ENCODE data around the gene DEUP1.
"Not testable (repeated sequence)": the region's sequence is repeated elsewhere in the genome, so short reads cannot be mapped to it uniquely, and the experiment has no call there.

DEUP1 gene, protein sequence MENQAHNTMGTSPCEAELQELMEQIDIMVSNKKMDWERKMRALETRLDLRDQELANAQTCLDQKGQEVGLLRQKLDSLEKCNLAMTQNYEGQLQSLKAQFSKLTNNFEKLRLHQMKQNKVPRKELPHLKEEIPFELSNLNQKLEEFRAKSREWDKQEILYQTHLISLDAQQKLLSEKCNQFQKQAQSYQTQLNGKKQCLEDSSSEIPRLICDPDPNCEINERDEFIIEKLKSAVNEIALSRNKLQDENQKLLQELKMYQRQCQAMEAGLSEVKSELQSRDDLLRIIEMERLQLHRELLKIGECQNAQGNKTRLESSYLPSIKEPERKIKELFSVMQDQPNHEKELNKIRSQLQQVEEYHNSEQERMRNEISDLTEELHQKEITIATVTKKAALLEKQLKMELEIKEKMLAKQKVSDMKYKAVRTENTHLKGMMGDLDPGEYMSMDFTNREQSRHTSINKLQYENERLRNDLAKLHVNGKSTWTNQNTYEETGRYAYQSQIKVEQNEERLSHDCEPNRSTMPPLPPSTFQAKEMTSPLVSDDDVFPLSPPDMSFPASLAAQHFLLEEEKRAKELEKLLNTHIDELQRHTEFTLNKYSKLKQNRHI
- 0 to 0.04 reads per million in 2 experiments for total RNA-seq

DNA sequence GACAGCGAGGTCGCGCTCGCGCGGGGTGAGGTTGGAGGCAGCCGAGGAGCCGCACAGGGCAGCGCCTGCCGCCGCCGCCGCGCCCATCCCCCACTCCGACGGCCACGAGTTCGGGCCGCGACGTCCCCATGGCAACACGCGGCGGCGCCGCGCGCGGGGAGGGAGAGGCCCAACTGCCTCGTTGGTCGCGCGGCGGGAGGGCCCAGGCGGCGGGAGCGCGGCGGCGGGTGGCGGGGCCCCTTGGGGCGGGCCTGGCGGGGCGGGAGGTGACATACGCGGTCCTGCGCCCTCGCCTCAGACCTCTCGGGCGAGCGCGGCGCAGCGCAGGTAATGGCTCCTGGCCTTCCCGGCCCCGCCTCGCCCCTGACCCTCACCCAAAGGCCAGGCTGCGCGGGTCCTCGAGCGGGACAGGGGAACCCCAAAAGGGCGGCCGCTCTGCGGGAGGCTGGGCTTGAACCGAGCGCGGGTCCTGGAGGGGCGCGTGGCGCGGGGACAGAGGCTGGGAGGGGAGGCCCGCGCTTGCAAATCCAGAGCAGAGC lies at the start of gene DEUP1:
Gene DEUP1 (plus strand): TSS at position 297 of the 539 bp plus-strand sequence. CDS start 1,518 bp downstream, outside the sequence.
- no peak for DNase-seq (ENCODE audit: low read depth)

DNA sequence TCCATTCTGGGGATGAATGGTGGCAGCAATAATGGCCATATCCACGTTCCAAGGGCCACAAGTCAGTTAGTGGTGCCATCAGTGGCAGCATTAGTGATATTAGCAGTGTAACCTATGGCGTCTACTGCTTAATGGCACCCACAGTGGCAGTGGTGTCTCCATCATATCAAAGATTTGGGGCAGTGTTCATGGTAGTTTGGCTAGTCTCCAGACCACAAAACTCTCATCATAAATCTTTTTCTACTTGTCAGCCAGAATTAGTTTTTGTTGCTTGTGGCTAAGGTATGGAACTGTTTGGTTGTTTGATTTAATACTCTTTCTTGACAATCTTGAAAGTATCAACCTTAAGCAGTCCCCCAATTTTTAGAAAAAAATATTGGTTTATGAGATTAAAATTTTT lies 45.1 kb upstream of the DEUP1 start:
- no peak for DNase-seq (ENCODE audit: low read depth)

DNA sequence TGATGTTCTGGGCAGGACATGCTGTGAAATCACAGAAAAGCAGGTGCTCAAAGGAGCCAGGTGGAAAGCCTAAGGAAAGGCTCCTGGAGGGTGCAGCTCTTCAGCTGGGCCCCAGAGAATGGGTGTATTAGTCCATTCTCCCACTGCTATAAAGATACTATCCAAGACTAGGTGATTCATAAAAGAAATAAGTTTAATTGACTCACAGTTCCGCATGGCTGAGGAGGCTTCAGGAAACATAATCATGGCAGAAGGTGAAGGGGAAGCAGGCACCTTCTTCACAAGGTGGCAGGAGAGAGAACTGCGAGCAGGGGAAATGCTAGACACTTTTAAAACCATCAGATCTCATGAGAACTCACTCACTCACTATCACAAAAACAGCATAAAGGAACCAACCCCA lies 43.1 kb upstream of the DEUP1 start:
- DNase-seq (ENCODE audit: low read depth), result no peak

DNA sequence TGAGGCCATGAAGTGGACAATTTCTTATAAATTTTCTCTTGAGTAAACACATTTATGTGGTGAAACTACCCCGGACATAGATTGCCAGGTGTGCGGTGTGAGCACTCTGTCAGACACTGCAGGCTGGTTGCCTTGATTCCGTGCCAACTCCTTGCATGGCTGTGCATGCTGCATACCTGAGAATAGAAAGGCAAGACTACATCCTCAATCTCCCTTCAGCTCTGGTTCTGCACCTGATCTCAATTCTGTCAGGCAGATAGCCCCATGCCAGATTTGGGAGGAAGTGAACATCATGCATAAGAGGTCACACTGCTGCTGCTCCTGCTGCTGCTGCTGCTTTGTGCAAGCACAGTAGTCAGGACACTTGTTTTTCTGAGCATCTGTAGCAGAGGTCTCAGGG lies 42.5 kb upstream of the DEUP1 start:
- DNase-seq (ENCODE audit: low read depth), result no peak

DNA sequence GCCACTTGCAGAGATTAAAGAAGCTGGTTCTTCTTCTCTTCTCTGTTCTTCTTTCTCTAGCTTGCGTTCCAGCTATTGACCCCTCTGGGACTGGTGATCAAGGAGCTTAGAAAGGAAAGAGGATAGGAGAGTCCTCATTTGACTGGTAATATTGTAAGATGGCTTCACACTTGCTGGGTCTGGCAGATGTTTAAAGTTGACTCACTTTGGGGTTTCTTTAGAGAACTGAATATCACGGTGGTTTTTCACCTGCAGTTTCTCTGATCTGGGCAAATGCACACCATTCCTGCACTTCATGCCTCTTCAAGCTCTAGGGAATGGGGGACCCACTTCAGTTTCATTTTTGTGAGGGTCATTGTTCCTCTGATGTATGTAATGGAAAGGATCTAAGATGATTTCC lies 41.8 kb upstream of the DEUP1 start:
- no peak for DNase-seq (ENCODE audit: low read depth)

DNA sequence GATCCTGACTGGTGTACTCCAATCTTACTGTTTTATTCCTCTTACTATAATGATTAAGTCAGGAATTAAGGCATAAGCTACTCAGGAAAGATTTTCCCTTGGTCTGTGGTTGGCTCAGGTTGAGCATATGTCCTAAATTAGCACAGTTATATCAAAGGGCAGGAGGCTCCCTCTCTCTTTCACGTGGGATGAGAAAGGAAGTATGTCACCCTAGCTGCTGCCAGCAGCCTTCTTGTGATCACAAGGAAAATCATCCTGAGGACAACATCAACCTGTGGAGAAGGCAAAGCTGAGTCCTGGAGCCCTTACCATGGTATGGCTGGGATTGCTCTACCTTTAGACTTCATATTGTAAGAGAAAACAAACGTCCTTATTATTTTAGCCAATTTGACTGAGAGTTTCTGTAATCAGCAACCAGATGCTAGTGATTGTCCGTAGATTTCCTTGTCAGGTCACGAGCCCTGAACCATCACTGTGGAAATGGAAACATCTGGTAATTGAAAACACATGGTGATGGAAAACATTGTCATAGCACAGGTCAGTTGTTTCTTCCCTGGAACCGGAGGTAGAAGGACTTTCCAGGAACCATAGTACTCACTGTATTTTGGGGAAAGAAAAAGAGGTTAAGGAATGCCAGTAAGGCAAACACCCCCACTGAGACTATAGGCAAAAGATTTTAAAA lies 40.6 kb upstream of the DEUP1 start:
- no peak for DNase-seq (ENCODE audit: low read depth)

DNA sequence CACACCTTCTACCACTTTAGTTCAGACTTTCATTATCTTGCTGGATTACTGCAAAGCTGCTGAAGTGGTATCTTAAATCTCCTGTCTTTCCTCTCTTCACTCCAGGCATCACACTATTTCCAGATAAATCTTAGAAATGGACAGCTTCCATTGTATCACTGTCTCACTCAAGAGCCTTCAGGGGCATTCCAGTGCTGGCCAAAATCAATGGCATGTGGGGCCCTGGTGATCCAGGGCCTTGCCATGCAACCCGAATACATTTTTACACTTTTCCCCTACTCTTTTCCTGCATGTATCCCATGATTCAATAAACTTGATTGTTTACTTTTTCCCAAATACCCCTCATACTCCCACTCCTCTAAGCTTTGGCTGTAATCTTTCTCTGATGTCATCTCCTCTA lies 39.4 kb upstream of the DEUP1 start:
- DNase-seq (ENCODE audit: low read depth), result no peak

DNA sequence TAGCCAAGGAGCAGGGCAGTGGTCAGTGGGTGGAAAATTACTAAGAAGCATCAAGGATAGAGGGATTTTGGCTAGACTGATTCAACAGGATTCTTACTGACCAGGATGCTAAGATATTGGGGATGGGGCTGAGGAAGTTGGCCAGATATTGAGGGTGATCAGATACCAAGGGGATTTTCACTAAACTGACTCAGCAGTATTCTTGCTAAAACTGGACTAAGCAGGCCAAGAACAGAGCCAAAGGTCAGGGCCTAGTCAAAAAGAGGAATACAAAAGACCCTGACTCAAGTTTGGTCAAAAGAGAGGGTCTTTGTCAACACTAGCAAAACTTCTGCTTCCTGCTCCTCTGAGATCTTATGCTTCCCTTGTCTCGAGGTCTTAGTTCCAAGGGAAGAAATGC lies 38.6 kb upstream of the DEUP1 start:
- DNase-seq (ENCODE audit: low read depth), result no peak

DNA sequence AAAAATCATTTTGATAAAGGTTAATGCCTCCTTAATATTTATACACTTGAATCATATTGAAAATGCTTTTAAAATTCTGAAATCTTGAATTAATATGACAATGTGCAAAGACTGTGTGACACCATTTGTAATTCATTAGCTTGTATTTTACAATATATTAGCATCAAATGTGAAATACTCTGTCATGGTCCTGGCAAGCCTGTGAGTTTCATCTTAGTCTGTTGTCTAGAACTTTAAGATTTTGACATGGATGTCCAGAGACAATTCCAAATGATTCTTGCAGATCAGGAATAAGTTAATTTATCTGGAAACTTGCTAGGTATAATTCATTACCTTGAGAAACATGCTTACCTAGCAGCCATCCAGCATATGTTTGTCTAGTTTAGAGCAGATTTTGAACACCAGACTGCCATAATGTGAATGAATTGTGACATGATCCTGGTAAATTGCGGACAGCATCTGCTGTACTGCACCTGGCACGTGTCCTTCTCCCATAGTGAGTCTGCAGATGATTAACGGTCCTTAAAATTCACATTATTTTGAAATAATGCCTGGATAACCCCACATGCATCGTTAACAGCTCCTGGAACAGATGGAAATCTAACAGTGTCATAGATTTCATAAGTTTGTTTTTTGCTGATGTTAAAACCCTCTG lies 34.5 kb upstream of the DEUP1 start:
- no peak for DNase-seq (ENCODE audit: low read depth)

DNA sequence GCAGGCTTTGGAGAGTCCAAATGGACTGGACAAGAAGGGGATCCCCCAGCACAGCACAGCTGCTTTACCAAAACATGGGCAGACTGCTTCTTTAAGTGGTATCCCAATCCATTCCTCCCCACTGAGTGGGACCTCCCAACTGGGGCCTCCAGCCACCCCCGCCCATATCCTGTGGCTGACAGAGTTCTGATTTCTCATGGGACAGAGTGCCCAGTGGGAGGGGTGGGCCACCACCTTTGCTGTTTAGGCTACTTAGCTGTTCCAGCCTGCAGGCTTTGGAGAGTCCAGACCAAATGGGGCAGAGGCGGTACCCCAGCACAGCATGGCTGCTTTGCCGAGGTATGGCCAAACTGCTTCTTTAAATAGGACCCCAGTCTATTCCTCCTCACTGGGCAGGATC lies 26.9 kb upstream of the DEUP1 start:
- no peak for DNase-seq (ENCODE audit: low read depth)

DNA sequence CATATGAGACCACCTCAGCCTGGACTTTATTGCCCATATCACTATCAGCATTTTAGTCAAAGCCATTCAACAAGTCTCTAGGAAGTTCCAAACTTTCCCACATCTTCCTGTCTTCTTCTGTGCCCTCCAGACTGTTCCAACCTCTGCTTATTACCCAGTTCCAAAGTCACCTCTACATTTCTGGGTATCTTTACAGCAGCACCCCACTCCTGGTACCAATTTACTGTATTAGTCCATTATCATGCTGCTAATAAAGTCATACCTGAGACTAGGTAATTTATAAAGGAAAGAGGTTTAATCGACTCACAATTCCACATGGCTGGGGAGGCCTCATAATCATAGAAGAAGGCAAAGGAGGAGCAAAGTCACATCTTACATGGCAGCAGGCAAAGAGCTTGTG lies 16.1 kb upstream of the DEUP1 start:
- not testable (repeated sequence) for DNase-seq (ENCODE audit: low read depth)

DNA sequence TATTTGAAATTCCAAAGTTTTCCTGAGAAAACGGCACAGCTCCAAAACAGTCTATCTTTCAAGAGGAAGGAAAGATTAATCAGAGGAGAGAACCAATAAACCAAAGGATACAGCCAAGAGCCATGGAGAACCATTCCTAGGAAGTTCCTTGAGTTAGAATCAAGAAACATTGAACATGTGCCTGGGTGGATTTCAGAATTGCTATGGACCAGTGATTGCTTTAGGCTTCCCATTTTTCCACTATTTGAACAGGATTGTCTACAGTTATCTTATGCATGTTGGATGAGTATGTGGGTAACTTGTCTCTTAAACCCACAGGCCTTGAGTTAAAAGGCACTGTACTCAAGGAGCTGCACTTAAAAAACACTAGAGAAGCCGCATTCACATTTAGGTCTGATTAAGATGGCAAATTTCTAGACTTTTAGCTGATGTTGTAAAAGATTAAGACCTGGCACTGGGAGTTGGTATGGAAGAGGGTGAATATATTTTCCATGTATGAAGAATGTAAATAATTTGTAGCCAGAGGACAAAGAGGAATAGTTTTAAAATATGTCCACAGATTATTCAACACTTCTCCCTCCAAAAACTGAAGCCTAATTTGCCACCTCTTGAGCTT lies 11.2 kb upstream of the DEUP1 start:
- no peak for DNase-seq (ENCODE audit: low read depth)

DNA sequence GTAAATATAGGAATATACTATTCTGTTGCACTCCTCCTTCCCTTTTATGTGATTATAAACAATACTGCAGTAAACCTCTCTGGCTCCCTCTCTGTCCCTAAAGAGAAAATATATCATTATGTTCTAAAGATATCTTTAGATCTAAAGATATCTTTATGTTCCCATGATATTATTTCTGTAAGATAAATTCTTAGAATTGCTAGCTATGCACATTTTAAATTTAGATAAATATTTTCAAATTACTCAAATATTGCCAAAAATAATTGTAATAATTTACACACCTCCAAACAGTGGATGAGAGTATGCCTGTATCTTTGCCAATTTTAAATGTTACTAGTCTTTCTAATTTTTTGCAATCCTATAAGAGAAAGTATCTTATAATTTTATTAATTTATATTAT lies 10.3 kb upstream of the DEUP1 start:
- no peak for DNase-seq (ENCODE audit: low read depth)

DNA sequence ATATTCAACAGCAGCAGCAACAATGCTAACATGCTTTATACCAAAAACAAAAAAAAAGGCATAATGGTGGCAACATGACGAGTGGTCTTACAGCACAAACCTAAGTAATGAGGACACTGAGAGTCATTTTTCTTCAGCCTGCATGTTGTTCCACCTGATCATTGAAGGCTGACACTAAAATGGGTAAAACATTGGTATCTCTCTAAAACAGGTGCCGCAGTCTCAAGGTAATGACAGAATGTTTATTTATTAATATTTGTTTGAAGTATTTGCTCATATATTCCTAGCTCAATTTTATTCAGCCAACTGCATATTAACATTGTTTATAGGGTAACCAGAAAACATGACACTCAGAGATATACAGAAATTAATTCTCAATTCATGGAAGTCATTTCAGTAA lies 8.3 kb upstream of the DEUP1 start:
- DNase-seq (ENCODE audit: low read depth), result no peak

DNA sequence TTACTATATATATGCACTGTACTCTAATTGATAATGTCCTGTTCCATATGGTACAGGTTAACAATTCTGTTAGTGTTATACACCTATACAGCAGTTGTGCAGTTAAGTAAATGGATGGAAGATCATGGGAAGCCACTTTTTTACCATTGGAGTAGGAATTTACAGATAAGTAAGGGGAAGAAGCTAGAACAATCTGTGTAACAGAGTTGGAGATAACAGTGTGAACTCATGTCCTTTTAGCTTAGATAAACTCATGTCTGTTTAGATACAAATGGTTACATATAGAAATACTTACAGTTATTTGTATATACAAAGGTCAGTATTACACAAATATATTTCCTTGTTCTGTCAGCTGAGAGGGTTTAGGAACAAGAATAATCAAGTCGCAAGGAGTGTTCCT lies 6.8 kb upstream of the DEUP1 start:
- no peak for DNase-seq (ENCODE audit: low read depth)

DNA sequence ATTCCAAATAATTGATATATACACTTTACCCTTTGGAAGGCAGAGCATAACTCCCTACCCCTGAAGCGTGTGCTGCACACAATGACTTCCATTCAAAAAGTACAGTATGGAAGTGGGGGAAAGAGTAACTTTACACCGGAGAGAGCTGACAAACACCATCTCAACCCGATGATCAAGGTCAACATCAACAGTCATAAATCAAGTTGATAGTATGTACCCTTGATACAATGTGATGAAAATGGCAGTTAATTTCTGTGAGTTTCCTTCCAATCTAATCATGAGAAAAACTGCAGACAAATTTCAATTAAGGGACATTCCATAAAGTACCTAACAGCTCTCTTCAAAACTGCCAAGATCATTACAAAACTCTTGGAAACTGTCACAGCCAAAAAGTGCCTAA lies 6.0 kb upstream of the DEUP1 start:
- DNase-seq (ENCODE audit: low read depth), result no peak

DNA sequence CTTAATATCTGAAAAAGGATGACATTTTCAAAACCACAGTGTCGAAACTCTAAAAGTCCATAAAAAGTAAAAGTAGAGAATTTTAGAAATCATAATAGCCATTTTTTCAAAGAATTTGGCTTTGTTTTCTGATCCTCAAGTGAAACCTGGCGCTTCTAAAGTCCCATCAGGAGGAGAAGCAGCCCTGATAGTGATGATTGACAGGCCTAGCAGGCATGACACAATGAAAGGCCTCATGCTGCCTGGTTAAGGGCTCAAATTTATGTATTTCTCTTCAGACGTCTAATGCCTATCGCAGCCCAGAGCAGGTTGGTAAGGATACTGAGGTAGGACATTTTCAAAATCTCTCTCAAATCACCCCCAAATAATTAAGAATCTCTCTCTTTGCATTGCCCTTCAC lies 3.9 kb upstream of the DEUP1 start:
- DNase-seq (ENCODE audit: low read depth), result no peak

DNA sequence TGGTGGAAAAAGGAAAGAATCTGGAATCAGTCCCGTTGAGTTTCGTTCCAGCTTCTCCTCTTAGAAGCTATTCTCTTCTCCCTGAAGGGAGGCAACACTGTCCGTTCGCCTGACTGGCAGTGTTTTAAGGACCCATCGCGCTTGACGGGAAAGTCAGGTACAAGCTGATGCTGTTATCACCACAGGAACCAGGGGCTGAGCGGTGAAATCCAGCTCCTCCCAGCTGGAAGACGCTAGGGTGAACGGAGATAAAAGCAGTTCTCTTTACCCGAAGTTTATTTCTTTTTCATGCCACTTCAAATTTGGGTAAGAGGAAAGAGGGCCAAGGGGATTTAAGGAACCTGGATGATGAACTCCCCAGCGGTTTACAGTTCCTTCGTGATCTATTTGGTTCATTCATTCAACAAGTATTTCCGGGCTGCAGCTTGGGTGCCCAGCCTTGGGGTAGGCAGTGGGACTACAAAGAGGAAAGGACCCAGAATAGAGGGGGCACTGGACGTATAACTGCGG lies 551 bp upstream of the DEUP1 start:
- DNase-seq (ENCODE audit: low read depth), result no peak

DNA sequence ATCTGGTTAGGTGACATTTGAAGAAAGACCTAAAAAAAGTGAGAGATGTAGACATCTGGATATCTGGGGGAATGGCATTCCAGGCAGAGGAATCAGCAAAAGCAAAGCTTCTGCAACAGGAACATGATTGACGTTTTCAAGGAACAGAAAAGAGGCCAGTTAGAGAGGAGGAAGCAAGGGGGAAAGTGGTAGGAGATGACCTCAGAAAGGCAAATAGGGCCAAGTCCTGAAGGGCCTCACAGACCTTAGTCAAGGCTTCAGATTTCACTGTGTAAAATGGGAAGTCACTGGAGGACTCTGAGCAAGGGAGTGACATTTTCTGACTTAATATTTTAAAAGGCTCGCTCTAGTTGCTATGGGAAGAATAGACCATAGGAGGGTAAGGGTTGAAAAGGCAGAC lies 9.7 kb downstream of the DEUP1 start:
- no peak for DNase-seq (ENCODE audit: low read depth)

DNA sequence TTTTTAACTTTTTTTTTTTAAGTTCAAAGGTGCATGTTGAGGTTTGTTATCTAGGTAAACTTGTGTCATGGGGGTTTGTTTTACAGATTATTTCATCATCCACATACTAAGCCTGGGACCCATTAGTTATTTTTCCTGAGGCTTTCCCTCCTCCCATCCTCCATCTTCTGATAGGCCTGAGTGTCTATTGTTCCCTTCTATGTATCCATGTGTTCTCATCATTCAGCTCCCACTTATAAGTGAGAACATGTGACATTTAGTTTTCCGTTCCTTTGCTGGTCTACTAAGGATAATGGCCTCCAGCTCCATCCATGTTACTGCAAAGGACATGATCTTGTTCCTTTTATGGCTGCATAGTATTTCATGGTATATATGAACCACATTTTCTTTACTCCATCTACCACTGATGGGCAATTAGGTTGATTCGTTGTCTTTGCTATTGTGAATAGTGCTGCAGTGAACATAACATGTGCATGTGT lies 14.4 kb downstream of the DEUP1 start:
- no peak for DNase-seq (ENCODE audit: low read depth)

DNA sequence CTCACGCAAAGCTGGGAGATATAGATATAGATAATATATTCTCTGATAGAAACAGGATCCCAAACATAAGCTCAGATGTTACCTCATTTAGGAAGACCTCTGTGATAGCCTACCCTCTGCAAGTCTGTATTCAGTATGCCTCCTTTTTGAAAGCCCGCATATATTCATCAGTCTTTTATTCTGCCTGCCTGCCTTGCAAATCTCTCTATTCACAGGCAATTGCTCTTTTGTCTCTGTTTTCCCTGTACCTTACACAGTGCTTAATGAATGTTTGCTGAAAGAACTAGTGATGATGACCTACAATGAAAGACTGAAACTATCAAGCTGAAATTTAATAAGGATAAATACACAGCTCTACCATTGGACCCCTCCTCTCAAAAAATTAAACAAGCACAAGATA lies 18.4 kb downstream of the DEUP1 start:
- DNase-seq (ENCODE audit: low read depth), result no peak

DNA sequence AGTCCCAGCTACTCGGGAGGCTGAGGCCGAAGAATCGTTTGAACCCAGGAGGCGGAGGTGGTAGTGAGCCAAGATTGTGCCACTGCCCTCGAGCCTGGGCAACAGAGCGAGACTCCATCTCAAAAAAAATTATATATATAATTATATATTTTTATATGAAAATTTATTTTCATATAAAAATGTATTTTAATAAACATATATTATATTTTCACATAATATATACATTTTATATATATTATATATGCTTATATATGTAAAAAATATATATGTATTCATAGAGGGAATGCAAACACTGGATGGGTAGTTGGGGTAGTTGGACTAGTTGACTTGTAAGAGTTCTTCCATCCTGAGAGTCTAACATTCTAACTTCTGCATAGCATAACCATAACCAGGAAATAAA lies 20.3 kb downstream of the DEUP1 start:
- no peak for DNase-seq (ENCODE audit: low read depth)

Data from T follicular helper cell (primary cell).